ENCODE results near the gene HMG20A.
A peak's percentile ranks its signal among the peaks of the same experiment; 100 is the strongest.
"Not testable (repeated sequence)": the region's sequence is repeated elsewhere in the genome, so short reads cannot be mapped to it uniquely, and the experiment has no call there.

Gene HMG20A

GRCh38 chr15:77409259-77410156, 11.2 kb upstream of the HMG20A start:
- DNase-seq = peak; percentile 47

- not testable (repeated sequence) for DNase-seq
These were observed 10.6 kb upstream of the HMG20A start for GRCh38 chr15:77410157-77410500.

GRCh38 chr15:77410701-77411618, 9.7 kb upstream of the HMG20A start:
- DNase-seq = no peak

GRCh38 chr15:77411619-77411976, 9.1 kb upstream of the HMG20A start:
- no peak for DNase-seq

GRCh38 chr15:77412972-77413698, 7.6 kb upstream of the HMG20A start:
- no peak for DNase-seq

GRCh38 chr15:77413699-77414349, 6.9 kb upstream of the HMG20A start:
- no peak for DNase-seq

- no peak for DNase-seq
These were observed 5.8 kb upstream of the HMG20A start for GRCh38 chr15:77414789-77415442.

GRCh38 chr15:77415450-77416147, 5.1 kb upstream of the HMG20A start:
- peak; percentile 18 for DNase-seq

GRCh38 chr15:77416148-77416455, 4.6 kb upstream of the HMG20A start:
- DNase-seq = peak; percentile 1

- no peak for DNase-seq
These were observed 3.7 kb upstream of the HMG20A start for GRCh38 chr15:77416954-77417353.

- no peak for DNase-seq
These were observed 3.1 kb upstream of the HMG20A start for GRCh38 chr15:77417602-77418001.

- no peak for DNase-seq
These were observed 2.2 kb upstream of the HMG20A start for GRCh38 chr15:77418391-77418965.

- no peak for DNase-seq
These were observed 1.5 kb upstream of the HMG20A start for GRCh38 chr15:77418966-77419835.

GRCh38 chr15:77419836-77420609, 665 bp upstream of the HMG20A start, which contains the start of gene PEAK1:
Gene PEAK1 (minus strand): TSS chr15:77420104. CDS start chr15:77181926, 238,178 bp downstream.
- DNase-seq = peak; percentile 90

GRCh38 chr15:77421370-77421700, 647 bp downstream of the HMG20A start:
- no peak for DNase-seq

GRCh38 chr15:77425104-77425503, 4.4 kb downstream of the HMG20A start:
- no peak for DNase-seq

GRCh38 chr15:77426377-77426776, 5.7 kb downstream of the HMG20A start:
- no peak for DNase-seq

- DNase-seq = no peak
These were observed 6.2 kb downstream of the HMG20A start for GRCh38 chr15:77426871-77427270.

GRCh38 chr15:77430213-77430612, 9.5 kb downstream of the HMG20A start:
- no peak for DNase-seq

Measured in GF-D8 (cell line).